Left ventricle myocardium inferior (tissue), 1 donor: Measurements from ENCODE around the gene BRINP3. TPM values are rescaled to one million over a fixed set of nuclear protein-coding genes. Genes with fewer than 3 reads are reported as not detected.

Experiments used
- DNase-seq: peaks from one replicate; pipeline ENCODE4 v3.0.0-alpha.2; 2020
- H3K27ac ChIP-seq: fragments of 200-600 bp; replicated peaks from 2 replicates; pipeline ENCODE4 v1.8.0; 2021
- H3K27me3 ChIP-seq: fragments of 200-600 bp; 2 replicates; pipeline ENCODE4 v1.8.0; 2021; ENCODE audit warnings: low read depth
- H3K36me3 ChIP-seq: fragments of 200-600 bp; 2 replicates; pipeline ENCODE4 v1.8.0; 2021
- H3K4me1 ChIP-seq: fragments of 200-600 bp; 2 replicates; pipeline ENCODE4 v1.8.0; 2021
- H3K4me3 ChIP-seq: fragments of 200-600 bp; 2 replicates; pipeline ENCODE4 v1.8.0; 2021; ENCODE audit warnings: mild to moderate bottlenecking, moderate library complexity
- H3K9me3 ChIP-seq: fragments of 200-600 bp; replicated peaks from 2 replicates; pipeline ENCODE4 v1.8.0; 2021
- CTCF ChIP-seq: fragments of 200-600 bp; IDR thresholded peaks from 2 replicates; pipeline ENCODE4 v1.8.0; 2021; ENCODE audit warnings: antibody characterized with exemption, mild to moderate bottlenecking, borderline replicate concordance
- intact Hi-C: fragments of 100-400 bp; cut with micrococcal nuclease; formaldehyde crosslinking; loops from one replicate; pipeline ENCODE4 v1.11.0; 2022
- total RNA-seq: library from RNA; stranded (reverse); fragmentation: NEBNext Ultra II Directional; extraction: Animal tissue kit (Norgen Biotek cat#: 25700); gene quantifications from one replicate; pipeline ENCODE4 v1.2.1, GENCODE V29; 2021
- donor health status: DM: no; HTN: yes; CAD: no; lungs with severe emphysema.

The BRINP3 gene
- total RNA-seq, 1 donor from 2014 or later = 5.4 TPM

DNA sequence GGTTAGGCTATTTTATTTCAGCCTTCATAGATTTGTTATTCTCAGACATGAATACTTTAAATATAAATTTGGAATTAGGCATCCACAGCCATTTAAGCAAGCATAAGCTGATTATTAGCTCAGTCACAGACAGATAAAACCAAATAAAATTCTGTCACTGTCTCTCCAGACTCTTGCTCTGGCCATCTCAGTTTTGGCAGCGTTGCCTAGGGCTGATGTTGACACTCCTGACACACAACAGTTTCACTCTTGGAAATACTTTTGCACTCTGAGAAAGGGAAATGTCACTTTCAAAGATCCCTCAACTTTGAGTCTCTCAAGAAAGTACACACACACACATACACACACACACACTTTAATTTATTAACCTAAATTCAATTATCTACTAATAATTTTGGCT is 372.7 kb downstream of the BRINP3 start:
- Histone ChIP-seq H3K4me1 (no peaks in the 10 kb centered on the region), H3K36me3 (no peaks in the 10 kb centered on the region), H3K27me3 (no peaks in the 10 kb centered on the region), H3K27ac (no peak overlapping the region), H3K4me3 (no peak overlapping the region), H3K9me3 (no peaks in the 10 kb centered on the region)
- DNase-seq = no peak
- intact Hi-C loops = no loop called here
- no peak for TF ChIP-seq CTCF

DNA sequence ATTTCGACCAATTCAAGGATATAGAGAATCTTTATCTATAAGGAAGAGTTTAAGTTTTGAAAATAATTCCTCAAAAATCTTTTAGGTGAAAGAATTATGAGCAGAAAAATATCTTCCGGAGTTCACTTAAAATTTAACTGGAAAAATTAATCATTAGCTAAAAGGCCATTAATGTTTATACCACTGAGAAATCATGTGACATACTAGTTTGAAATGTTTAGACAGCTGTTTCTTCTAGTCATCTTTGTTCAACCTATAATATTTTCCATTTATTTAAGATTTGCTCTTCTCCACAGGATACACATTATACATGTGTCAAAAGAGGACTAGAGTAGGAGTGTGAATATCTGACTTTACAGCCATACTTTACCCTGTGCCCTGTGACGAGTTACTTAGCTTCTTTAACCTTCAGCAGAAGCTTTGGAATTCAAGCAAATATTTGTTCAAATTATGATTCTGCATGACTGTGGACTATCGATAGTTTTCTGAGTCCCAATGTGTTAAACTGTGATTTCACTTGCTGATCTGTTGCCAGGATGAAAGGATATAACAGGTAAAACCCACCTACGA is 374.8 kb downstream of the BRINP3 start:
- Histone ChIP-seq H3K36me3 (no peaks in the 10 kb centered on the region), H3K4me1 (no peaks in the 10 kb centered on the region), H3K4me3 (no peak overlapping the region), H3K27ac (no peak overlapping the region), H3K9me3 (no peaks in the 10 kb centered on the region), H3K27me3 (no peaks in the 10 kb centered on the region)
- no peak for TF ChIP-seq CTCF
- no peak for DNase-seq
- intact Hi-C loops = no loop called here

DNA sequence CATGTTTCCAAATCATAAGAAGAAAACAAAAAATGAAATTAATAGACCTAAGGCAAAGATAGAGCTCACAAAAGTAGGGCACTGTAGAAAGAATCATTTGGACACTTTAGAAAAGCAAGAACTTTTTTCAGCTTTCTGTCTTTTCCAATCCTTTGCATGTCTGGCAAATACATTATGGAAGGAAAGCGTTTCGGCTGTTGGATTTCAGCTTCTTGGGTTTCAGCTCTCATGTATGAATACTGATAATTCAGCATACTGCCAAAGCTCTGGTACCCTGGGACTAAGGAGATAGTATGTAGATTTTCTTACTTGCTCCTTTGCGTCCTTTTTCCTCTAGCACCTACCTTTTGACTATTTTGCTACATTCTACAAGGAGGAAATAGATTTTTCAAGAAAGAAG is 375.9 kb downstream of the BRINP3 start:
- no peak for DNase-seq
- intact Hi-C loops = no loop called here
- no peaks in the 10 kb centered on the region for H3K27me3 ChIP-seq

DNA sequence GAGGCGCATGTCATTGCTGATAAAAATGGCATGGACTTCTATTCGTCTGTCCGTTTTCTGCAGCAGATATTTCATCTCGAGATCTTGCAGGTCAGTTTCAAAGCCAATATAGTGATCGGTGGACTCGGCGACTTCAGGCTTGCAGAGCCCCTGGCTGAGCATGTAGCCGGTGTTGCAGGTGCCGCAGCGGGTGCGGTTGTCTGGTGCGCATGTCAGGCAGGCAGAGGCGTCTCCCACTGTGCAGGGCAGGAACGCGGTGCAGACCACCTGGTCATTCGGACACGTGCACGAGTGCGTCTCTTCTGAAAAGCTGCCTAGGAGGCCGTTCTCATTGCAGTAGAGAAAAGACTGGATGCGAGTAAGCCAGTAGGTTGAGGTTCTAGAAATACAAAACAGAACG is 378.9 kb downstream of the BRINP3 start:
- no peaks in the 10 kb centered on the region for H3K9me3 ChIP-seq
- no peaks in the 10 kb centered on the region for H3K4me1 ChIP-seq
- no peak for TF ChIP-seq CTCF
- H3K27ac ChIP-seq = no peak overlapping the region
- no peak for DNase-seq
- intact Hi-C loops = no loop called here
- H3K36me3 ChIP-seq = no peaks in the 10 kb centered on the region
- no peaks in the 10 kb centered on the region for H3K27me3 ChIP-seq
- H3K4me3 ChIP-seq = no peak overlapping the region

More for the DNA sequence above, 375.9 kb downstream of the BRINP3 start:
- Histone ChIP-seq H3K36me3 (no peaks in the 10 kb centered on the region), H3K9me3 (no peaks in the 10 kb centered on the region), H3K4me3 (no peak overlapping the region), H3K4me1 (no peaks in the 10 kb centered on the region), H3K27ac (no peak overlapping the region)
- no peak for TF ChIP-seq CTCF

DNA sequence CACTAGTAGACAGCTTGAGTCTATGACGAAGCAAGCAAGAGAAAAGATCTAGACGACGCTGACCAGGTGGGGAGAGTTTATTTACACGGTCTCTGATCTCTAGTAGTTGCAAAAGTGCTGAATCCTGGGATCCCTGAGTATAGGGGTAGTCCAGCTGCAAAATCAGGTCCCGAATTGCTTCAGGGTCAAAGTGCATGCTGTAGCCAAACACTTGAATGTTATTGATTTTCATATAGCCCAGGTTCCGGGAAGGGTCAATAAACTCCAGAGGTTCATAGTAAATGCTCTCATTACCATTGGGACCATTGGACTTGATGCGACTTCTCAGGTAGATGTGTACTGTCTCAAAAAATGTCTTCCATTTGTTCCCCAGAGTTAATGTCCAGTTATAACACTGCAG is 379.6 kb downstream of the BRINP3 start:
- TF ChIP-seq CTCF = no peak
- Histone ChIP-seq H3K36me3 (no peaks in the 10 kb centered on the region), H3K9me3 (no peaks in the 10 kb centered on the region), H3K4me1 (no peaks in the 10 kb centered on the region), H3K27ac (no peak overlapping the region), H3K4me3 (no peak overlapping the region), H3K27me3 (no peaks in the 10 kb centered on the region)
- no peak for DNase-seq
- intact Hi-C loops = no loop called here
